HG02623 (cell line): ENCODE measurements around the gene YPEL1.
"Not testable (repeated sequence)": the region's sequence is repeated elsewhere in the genome, so short reads cannot be mapped to it uniquely, and the experiment has no call there.

Experiments
- ATAC-seq: cut with Tn5 transposase; IDR thresholded peaks from one replicate; pipeline ENCODE4 v1.9.1; 2021; ENCODE audit warnings: moderate library complexity; ENCODE audit not compliant: unreplicated experiment

The YPEL1 gene

DNA sequence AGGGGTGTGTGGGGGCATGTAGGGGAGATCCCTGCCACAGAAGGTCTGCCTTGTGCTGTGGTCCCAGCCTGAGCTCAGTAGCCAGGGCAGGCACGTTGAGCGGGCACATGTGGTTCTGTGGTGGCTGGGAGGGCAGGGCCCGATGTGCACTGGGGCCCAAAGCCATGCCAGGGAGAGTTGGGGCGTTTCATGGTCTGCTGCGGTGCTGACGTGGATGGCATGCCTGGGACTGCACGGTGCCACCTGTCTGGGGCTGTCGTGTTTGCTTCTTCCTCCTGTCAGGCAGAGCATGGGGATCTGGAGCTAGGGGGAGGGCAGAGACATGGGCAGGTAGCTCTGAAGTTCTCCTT lies 50.5 kb downstream of the YPEL1 start:
- no peak for ATAC-seq

DNA sequence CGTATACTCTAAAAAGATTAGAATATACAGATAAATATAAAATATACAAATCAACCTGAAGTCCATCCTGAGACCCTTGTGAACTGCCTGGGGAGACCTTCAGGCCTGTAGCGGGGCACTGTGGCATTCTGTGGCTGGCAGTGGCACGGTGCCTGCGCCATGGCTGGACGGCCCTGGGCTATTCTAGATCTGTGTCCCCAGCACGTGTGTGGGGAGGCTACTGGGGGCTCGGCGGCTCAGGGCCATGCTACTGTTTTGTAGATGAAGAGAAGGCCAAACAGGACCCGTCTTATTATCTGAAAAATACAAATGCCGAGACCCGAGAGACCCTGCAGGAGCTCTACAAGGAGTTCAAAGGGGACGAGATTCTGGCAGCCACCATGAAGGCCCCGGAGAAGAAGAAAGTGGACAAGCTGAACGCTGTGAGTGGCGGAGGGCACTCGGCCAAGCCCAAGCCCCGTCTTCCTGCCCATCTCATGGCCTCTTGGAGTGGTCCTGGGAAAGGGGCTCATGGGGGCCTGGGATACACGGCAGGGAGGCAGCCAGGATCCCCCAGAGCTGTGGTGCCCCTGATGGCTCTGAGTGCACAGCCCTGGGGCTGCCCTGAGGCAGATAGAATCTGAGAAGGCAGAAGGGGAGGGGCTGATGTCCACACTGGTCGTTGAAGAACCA lies 51.0 kb downstream of the YPEL1 start:
- no peak for ATAC-seq

DNA sequence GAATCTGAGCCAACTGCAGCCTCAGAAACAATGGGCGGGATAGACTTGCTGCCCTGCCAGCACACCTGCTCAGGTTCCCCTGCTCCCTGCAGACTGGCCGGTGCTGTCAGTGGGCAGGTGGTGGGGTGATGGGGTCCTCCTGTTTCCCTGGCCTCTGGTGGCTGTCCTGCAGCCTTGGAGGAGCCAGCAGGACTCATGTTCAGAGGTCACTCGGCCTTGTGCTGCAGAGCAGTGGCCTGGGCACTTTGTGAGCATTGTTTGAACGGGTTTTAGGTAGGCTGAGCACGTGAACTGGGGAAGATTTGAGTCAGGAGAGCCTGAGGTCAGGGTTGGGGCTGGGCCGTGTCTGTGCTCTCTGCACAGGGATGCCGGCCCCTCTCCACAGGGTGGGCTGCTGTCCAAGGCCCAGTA lies 52.2 kb downstream of the YPEL1 start:
- ATAC-seq: no peak

DNA sequence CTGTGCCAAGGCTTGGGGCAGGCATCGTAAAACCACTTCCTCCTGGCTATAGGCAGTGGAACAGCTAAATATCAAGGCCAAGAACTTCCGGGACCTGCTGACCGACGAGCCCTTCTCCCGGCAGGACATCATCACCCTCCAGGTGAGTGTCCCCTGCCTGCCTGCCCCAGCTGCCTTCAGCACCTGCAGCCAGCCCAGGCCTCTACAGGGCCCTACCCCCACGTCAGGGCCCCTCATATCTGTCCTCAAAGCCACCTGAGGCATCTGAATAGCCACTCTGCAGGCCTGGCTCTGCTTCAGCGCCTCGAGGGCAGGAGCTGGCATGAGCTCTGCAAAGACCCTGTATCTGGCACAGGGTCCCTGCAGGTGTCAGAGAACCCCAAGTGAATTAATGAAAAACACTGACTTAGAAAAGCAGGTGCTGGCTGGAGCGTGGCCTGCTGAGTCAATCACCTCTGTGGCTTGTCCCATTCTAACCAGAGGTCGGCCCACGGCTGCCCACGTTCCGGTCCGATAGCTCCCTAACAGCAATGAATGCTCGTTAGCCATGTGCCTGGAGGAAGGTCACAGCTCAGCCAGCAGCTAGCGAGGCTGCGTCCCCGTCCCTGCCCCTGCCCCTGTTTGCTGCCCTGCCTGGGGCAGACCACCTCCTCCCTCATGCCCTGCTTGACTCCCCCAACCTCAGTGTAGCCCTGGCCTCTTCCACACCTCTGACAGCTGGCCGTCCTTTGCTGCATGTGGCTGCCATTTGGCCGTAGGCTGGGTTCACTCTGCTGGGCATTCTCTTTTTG lies 53.0 kb downstream of the YPEL1 start:
- ATAC-seq: no peak

DNA sequence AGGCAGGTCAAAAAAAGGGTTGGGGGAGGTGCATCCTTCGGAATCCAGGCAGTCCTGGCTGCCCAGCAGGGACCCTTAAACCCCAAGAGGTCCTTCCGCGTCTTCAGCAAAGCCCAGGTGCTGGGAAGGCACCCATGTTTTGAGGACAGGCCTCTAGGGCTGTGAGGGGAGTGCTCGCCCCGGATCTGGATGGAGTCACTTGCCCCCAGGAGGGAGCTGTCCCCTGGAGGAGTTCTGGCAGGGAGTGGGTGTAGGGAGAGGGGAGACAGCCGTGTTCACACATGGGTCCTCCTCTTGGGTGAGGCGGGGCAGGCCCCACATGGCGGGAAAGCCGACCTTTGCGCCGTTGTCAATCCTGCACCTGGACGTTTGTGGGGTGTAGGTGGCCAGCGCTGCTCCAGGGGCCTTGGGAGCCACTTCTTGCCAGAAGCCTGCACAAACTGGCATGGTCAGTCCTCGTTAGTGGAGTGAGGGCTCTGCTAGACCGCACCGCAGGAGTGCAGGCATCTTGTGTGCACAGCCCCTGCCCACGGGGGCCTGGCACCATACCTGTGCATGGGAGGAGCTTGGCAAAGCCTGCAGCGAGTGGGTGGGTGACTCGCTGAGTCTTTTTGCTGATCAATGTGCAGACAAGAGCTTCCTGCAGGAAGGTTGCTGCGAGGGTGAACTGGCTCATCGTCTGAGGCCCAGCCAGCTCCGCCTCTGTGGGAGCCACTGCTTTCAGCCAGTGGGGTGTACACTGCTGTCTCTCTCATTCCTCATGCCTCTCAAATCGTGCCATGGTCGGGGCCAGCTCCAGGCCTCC lies 53.8 kb downstream of the YPEL1 start:
- no peak for ATAC-seq

DNA sequence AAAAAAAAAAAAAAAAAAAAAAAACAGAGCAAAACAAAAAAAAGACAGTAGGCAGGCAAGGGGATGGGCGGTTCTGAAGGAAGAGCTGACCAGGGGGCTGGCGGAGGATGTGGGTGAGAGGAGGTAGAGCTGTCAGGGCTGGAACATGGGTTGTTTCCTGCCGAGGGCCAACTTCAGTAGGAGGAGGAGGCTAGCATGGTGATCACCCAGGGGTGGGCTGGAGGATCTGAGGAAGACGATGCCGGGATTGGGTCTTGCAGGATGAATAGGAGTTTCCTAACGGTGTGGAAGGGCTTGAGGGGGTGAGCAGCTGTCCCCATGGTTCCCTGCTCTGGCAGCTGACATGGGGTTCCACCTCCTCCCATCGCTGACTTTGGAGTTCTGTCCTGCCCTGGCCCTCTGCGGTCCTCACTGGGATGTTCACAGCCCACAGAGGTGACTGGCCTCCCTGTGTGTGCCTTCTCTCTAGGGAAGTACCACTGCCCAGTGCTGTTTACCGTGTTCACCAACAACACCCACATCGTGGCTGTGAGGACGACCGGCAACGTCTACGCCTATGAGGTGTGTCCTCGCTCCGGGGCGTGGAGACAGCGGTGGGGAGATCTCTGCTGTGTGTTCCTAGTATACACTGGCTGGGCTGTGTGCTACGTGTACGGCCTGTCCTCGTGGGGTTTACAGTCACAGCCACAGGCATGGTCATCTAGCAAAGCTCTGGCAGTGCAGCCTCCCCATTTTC lies 54.6 kb downstream of the YPEL1 start:
- ATAC-seq: no peak

DNA sequence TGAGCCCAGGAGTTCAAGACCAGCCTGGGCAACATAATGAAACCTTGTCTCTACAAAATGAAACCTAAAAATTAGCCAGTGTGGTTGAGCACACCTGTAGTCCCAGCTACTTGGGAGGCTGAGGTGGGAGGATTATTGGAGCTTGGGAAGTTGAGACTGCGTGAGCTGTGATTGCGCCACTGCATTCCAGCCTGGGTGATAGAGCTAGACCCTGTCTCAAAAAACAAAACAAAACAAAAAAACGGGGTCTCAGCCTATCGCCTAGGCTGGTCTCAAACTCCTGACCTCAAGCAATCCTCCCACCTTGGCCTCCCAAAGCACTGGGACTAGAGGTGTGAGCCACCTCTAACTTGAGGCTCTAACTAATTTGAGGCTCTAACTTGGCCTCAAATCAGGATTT lies 56.2 kb downstream of the YPEL1 start:
- ATAC-seq: no peak

DNA sequence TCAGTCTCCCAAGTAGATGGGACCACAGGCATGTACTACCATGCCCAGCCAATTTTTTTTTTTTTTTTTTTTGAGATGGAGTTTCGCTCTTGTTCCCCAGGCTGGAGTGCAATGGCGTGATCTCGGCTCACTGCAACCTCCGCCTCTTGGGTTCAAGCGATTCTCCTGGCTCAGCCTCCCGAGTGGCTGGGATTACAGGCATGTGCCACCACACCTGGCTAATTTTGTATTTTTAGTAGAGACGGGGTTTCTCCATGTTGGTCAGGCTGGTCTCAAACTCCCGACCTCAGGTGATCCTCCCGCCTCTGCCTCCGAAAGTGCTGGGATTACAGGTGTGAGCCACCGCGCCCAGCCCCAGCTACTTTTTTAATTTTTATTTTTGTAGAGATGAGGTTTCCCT lies 56.8 kb downstream of the YPEL1 start:
- not testable (repeated sequence) for ATAC-seq

DNA sequence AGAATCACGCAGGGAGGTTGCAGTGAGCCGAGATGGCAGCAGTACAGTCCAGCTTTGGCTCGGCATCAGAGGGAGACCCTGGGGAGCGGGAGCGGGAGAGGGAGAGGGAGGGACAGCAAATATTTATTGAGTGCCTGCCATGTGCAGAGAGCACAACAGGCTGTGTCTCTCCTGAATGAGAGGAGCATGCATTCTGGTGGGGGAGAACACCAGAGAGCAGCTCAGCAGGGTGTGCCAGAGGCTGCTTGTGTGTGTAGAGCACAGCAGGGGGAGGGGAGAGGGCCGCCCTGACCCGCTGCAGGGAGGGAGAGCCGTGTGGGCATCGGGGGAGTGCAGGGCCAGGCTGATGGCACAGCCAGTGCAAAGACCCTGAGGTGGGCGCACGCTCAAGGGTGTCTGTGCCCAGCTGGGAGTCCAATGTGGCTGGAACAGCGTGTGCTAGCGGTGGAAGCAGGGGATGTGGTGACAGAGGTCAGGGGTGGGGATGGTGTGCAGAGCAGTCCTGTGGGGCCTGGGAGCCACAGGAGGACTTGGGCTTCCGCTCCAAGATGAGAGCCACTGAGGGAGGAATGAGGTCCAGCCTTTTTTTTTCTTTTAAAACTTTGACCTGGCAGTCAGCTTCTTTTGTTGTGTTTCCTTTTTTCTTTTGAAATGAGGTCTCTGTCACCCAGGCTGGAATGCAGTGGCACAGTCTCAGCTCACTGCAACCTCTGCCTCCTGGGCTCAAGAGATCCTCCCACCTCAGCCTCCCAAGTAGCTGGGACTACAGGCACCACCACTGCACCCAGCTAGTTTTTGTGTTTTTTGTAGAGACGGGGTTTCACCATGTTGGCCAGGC lies 57.8 kb downstream of the YPEL1 start:
- no peak for ATAC-seq

DNA sequence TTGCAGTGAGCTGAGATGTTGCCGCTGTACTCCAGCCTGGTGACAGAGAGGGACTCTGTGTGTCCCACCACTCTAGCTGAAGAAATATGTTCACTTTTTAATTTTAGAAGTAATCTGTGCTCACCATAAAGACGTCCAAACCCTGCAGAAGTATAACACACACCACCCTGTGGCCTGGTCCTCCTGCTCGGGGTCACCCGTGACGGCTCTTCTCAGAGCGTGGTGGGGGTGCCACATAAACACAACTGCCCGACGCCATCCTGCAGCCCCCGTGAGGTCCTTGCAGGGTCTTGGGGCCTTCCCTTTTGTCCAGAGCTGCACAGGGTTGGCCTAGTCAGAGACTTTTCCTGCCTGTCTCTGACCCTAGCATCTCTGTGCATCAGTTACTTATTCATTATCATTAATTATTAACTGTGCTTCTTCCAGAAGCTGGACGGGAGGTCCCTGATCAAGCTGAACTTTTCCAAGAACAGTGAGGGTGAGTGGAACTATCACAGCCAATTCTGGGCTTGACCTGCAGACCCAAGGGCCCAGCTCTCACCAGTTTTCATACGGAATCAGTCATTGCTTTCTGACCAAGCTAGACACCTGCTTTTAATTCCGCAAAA lies 60.9 kb downstream of the YPEL1 start:
- ATAC-seq: no peak

DNA sequence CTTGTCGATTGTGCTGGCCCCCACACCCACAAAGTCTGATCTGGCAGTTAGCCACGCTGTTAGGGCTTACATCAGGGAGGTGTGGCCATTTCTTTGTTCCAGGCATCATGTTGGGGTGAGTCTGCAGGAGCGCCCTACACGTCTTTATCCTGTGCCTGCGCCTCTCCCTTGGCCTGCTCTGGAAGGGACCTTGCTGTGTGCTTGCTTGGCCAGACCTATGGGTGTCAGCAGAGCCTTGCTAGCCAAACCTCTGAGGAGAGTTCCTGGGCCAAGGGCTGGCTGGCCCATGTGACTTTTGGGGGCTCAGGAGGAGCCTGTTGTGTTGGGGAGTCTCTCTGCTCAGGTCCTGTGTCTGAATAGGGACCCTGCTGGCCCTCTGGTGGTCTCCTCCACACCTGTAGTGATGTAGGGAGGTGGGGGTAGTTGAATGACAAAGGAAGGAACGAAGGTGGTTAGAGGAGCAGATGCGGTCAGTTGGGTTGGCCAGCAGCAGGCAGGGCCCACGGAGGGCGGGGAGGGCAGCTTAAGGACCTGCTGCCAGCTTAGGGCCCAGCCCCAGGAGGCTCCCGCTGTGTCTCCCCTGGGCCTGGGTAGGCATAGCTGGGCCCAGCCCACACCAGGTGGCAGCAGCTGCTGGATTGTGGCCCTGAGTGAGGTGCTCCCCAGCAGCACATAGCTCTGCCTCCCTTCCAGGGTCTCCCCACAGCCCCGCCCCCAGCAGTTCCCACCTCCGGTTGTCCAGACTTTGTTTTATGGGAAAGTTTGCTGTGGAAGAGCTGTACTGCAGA lies 61.9 kb downstream of the YPEL1 start:
- ATAC-seq: no peak

DNA sequence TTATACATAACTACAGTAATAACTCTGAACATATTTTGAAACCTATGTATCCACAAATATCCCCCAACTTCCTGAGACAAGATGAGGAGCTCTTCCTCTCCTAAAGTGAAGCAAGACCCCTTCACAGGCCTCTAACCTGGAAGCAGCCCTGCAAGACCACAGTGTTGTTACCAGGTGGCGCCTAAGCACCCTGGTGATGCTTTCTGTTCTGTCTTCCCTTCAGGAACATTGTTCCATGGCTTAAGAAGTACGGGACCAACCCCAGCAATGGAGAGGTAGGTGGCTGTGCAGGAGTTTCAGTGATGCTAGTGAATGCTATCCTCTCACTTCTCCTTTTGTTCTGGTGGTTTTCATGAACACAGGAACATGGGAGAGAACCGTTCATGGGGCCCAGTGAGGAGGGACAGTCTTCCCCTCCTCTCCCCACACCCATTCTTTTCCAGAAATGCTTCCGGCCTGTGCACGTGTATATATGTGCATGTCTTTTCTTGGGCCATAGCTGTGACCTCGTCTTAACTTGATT lies 63.4 kb downstream of the YPEL1 start:
- ATAC-seq: no peak

DNA sequence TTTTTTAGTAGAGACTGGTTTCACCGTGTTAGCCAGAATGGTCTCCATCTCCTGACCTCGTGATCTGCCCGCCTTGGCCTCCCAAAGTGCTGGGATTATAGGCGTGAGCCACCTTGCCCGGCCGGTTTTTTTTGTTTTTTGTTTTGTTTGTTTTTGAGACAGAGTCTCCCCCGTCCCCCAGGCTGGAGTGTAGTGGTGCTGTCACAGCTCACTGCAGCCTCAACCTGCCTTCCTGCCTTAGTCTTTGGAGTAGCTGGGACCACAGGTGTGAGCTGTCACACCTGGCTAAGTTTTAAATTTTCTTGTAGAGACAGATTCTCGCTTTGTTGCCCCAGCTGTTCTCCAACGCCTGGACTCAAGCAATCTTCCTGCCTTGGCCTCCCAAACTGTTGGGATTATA lies 66.6 kb downstream of the YPEL1 start:
- no peak for ATAC-seq

DNA sequence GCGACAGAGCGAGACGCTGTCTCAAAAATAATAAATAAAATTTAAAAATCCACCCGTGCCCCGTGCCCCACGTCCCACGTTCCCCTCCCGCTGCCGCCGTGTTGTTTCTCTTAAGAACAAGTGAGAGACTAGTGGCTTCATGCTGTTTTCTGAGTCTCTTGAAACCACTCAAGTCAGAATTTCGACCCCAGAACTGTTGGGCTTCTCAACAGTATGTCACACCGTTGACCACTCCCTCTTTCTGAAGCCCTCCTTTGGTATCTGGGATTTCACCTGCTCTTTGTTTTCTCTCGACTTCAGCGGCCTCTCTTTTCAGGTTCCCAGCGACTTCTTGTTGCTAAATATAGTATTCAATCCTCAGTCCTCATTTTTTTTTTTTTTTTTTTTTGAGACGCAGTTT lies 68.8 kb downstream of the YPEL1 start:
- ATAC-seq: no peak

DNA sequence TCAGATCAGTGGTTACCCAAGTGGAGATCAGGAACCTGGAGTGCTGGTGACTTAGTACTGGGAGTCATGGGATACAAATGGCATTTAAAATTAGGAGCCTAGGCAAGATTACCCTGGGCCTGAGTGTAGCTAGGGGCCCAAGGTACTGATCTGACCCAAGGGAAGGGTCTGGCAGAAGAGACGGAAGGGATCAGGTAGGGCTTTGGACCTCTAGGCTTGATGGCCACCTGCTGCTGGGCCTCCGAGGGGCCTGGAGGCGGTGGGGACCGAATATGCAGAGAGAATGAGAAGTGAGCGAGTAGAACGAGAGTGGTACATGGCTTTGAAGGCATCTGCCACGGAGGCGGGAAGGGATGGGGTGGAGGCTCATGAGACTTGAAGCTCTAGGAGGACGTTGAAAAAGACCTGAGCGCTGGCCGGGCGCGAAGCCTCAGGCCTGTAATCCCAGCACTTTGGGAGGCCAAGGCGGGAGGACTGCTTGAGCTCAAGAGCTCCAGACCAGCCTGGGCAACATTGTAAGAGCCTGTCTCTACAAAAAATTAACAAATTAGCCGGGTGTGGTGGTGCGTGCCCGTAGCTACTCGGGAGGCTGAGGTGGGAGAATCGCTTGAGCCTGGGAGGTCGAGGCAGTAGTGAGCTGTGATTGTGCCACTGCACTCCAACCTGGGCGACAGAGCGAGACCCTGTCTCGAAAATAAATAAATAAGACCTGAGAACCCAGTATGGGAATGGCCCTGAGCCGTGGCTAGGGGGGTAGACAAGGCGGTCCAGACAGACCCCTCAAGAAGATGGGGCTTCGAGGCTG lies 70.3 kb downstream of the YPEL1 start:
- ATAC-seq: no peak

DNA sequence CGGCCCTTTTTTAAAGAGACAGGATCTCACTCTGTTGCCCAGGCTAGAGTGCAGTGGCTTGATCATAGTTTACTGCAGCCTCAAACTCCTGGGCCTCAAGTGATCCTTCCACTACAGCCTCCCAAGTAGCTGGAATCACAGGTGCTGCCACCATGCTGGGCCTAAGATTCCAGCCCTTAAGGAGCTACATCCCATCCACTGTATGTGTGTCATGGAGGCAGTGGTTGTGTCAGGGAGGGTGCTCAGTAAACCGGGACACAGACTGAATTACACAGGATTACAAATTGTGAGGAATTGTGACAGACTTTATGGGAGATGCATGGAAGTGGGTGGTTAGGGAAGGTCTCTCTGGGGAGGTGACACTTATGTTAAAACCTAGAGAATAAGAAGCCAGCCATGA lies 71.9 kb downstream of the YPEL1 start:
- ATAC-seq: no peak

DNA sequence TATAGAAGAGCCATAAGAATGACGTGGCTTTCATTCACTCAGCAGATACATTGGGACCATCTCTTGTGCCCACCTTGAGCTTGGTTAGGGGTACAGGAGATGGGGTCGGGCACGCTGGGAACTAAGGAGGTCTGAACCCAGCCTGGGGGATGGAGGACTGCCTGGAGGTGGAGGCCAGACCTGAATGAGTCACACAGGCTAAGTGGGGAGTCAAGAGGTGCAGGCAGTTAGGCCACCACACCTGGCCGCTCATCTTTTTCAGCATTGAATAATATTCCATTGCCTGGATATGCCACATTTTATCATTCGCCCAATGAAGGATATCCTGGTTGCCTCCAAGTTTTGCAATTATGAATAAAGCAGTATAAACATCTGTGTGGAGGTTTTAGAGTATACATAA lies 73.6 kb downstream of the YPEL1 start:
- ATAC-seq: no peak

DNA sequence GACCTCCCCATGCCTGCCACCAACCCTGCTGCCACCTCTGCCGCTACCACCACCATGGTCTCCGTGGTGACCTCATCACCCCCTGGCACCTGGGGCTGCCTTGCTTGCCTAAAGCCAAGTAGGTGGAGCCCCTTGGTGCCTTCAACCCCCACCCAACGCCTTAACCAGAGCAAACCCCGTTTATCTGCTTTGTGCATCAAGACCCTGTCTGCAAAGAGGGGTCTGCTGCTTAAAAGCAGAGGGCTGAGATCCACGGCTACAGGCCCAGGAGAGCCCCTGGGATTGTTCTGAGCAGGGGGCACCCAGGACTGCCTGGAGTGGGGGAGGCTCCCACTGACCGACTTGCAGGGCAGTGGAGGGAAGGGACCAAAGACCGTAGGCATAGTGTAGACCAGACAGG lies 74.7 kb downstream of the YPEL1 start:
- ATAC-seq: no peak
